K562 (cell line): Measurements from ENCODE around the gene EIF4E. TPM values are rescaled to one million over a fixed set of nuclear protein-coding genes. Genes with fewer than 3 reads are reported as not detected.

Experiments used
- ATAC-seq: fragments of 200-7000 bp; cut with Tn5 transposase; 3 replicates; pipeline ENCODE4 v1.9.1; 2020; ENCODE audit warnings: moderate library complexity
- BruUV-seq: library from RNA; stranded (reverse); fragments of 400-500 nt; replicated peaks from 2 replicates; lab custom pipeline; 2021; lab: Mats Ljungman, UMichigan
- CTCF ChIA-PET: fragments of 300-600 bp; formaldehyde crosslinking; extraction: SDS; loops from one replicate; lab custom pipeline; 2021; ENCODE audit warnings: low intra/inter-chr PET ratio; lab: Yijun Ruan, JAX
- POLR2A ChIA-PET: fragments of 300-600, 350-650 bp; sonication (Branson Sonifier 250); formaldehyde crosslinking; extraction: SDS; loops from one replicate; lab custom pipeline; 2021; ENCODE audit warnings: antibody characterized with exemption, inconsistent platforms; lab: Yijun Ruan, JAX
- DNase-seq, 4 experiments: peaks; one replicate each; pipeline versions ENCODE4 v3.0.0 to v3.0.0-alpha.2; 2011 to 2018; ENCODE audit warnings: low spot score in 3 of 4, mixed read lengths in 3 of 4; ENCODE audit errors: extremely low read depth in 1 of 4
- FAIRE-seq: peaks from 2 replicates; lab custom pipeline; 2011; peaks lifted over from hg19 to GRCh38; lab: Jason Lieb, UNC
- H2AFZ ChIP-seq: 2 replicates; pipeline ENCODE4 v1.6.0; 2011; ENCODE audit warnings: low read depth, low read length, control low read depth, inconsistent platforms
- H3K27ac ChIP-seq: fragments of 200-600 bp; 3 replicates; pipeline ENCODE4 v1.8.0; 2011; ENCODE audit warnings: low read depth, mild to moderate bottlenecking, control low read depth, inconsistent platforms, low read length, moderate library complexity, mixed read lengths; ENCODE audit errors: extremely low read depth
- H3K27me3 ChIP-seq, 2 experiments: fragments of 300-600 bp in 1 of 2; 2 replicates in 1 of 2; 3 replicates in 1 of 2; pipeline versions ENCODE4 v1.6.0 to v1.8.0; 2011; ENCODE audit warnings: inconsistent platforms in 2 of 2, low read length in 2 of 2, mild to moderate bottlenecking in 1 of 2, mixed read lengths in 1 of 2, moderate library complexity in 1 of 2; ENCODE audit not compliant: control insufficient read depth in 2 of 2, insufficient read depth in 2 of 2
- H3K36me3 ChIP-seq: fragments of 300-600 bp; 3 replicates; pipeline ENCODE4 v1.8.0; 2011; ENCODE audit warnings: mild to moderate bottlenecking, low read length, inconsistent platforms; ENCODE audit not compliant: control insufficient read depth, insufficient read depth
- H3K4me1 ChIP-seq, 2 experiments: fragments of 200-600 bp in 1 of 2; replicated peaks in 1 of 2; 2 replicates in 1 of 2; 3 replicates in 1 of 2; pipeline versions ENCODE4 v1.5.1 to v1.8.0; 2011; ENCODE audit warnings: inconsistent platforms in 2 of 2, low read length in 2 of 2, mild to moderate bottlenecking in 1 of 2, mixed read lengths in 1 of 2, moderate library complexity in 1 of 2; ENCODE audit not compliant: control insufficient read depth in 2 of 2, insufficient read depth in 2 of 2
- H3K4me2 ChIP-seq: 2 replicates; pipeline ENCODE4 v1.6.1; 2011; ENCODE audit warnings: low read length, control low read depth, inconsistent platforms, mixed read lengths; ENCODE audit not compliant: insufficient read depth
- H3K4me3 ChIP-seq: fragments of 200-600 bp; sonication (generic), shearing (Covaris generic); 2 replicates; pipeline ENCODE4 v1.5.1; 2016; ENCODE audit warnings: control low read depth, inconsistent platforms
- H3K79me2 ChIP-seq: fragments of 200-600 bp; 3 replicates; pipeline ENCODE4 v1.8.0; 2011; ENCODE audit warnings: low read length, inconsistent platforms; ENCODE audit not compliant: control insufficient read depth, insufficient read depth
- H3K9ac ChIP-seq, 2 experiments: 2 replicates each; pipeline versions ENCODE4 v1.6.0 to v1.6.1; 2011; ENCODE audit warnings: low read depth in 2 of 2, low read length in 2 of 2, control low read depth in 1 of 2, inconsistent platforms in 1 of 2, mild to moderate bottlenecking in 1 of 2, mixed read lengths in 1 of 2; ENCODE audit not compliant: insufficient read depth in 1 of 2
- H3K9me1 ChIP-seq: one replicate; pipeline ENCODE4 v1.6.0; 2011; ENCODE audit warnings: inconsistent platforms, mild to moderate bottlenecking, low read length, moderate library complexity; ENCODE audit not compliant: control insufficient read depth, insufficient read depth
- H3K9me3 ChIP-seq: replicated peaks from 2 replicates; pipeline ENCODE4 v1.5.1; 2011; ENCODE audit warnings: low read depth, low read length, inconsistent platforms; ENCODE audit not compliant: control insufficient read depth, insufficient read depth
- H4K20me1 ChIP-seq: replicated peaks from 2 replicates; pipeline ENCODE4 v1.6.1; 2011; ENCODE audit warnings: low read length, inconsistent platforms, mixed read lengths; ENCODE audit not compliant: control insufficient read depth, insufficient read depth
- BRCA1 ChIP-seq, 2 experiments: fragments of 450-650 bp in 1 of 2; sonication (generic) in 1 of 2; formaldehyde crosslinking in 1 of 2; IDR thresholded peaks; 2 replicates each; pipeline versions ENCODE4 v1.5.0 to v1.6.1; 2017 to 2020; ENCODE audit warnings: mild to moderate bottlenecking in 1 of 2, missing genetic modification reagents in 1 of 2
- BRF1 ChIP-seq: IDR thresholded peaks from 3 replicates; pipeline ENCODE4 v1.6.1; 2011; ENCODE audit warnings: borderline replicate concordance, mild to moderate bottlenecking; ENCODE audit not compliant: insufficient read length; ENCODE audit errors: extremely low read depth
- CBX2 ChIP-seq: fragments of 200-600 bp; sonication (generic); IDR thresholded peaks from one replicate; pipeline ENCODE4 v1.6.1; 2012; ENCODE audit warnings: mild to moderate bottlenecking, low read length, inconsistent platforms; ENCODE audit not compliant: insufficient read depth, poor library complexity, severe bottlenecking
- CEBPB ChIP-seq: fragments of 450-650 bp; IDR thresholded peaks from 2 replicates; pipeline ENCODE4 v1.6.1; 2016; ENCODE audit warnings: missing genetic modification characterization, missing compliant biosample characterization
- CXXC5 ChIP-seq: fragments of 250-450 bp; sonication (Bioruptor Pico); IDR thresholded peaks from 2 replicates; pipeline ENCODE4 v1.8.0; 2022; ENCODE audit warnings: inconsistent platforms, mild to moderate bottlenecking, moderate library complexity
- EHMT2 ChIP-seq: fragments of 450-650 bp; IDR thresholded peaks from 2 replicates; pipeline ENCODE4 v1.6.1; 2018; ENCODE audit warnings: antibody characterized with exemption
- FOS ChIP-seq: IDR thresholded peaks from 3 replicates; pipeline ENCODE4 v1.6.1; 2011; ENCODE audit not compliant: insufficient read length; ENCODE audit errors: extremely low read depth
- MNT ChIP-seq, 2 experiments: fragments of 450-650 bp; conservative IDR thresholded peaks; 2 replicates each; pipeline ENCODE4 v1.6.1; 2017; ENCODE audit warnings: mild to moderate bottlenecking in 2 of 2, moderate library complexity in 2 of 2
- MTA1 ChIP-seq: fragments of 450-650 bp; IDR thresholded peaks from 2 replicates; pipeline ENCODE4 v1.6.1; 2017; ENCODE audit warnings: borderline replicate concordance
- NR2F6 ChIP-seq: fragments of 450-650 bp; formaldehyde crosslinking; IDR thresholded peaks from 2 replicates; pipeline ENCODE4 v1.4.0; 2020; ENCODE audit warnings: mild to moderate bottlenecking
- POLR2H ChIP-seq: IDR thresholded peaks from 2 replicates; pipeline ENCODE4 v1.6.1; 2016; ENCODE audit warnings: missing genetic modification characterization, low read depth, mild to moderate bottlenecking, control low read depth, missing compliant biosample characterization, moderate library complexity
- SRSF9 ChIP-seq: fragments of 200-400 bp; formaldehyde crosslinking; IDR thresholded peaks from 2 replicates; pipeline ENCODE4 v1.6.1; 2017; ENCODE audit warnings: low read depth, low read length, borderline replicate concordance
- ZBTB34 ChIP-seq: fragments of 250-450 bp; sonication (Bioruptor Pico); IDR thresholded peaks from 2 replicates; pipeline ENCODE4 v1.8.0; 2021; ENCODE audit warnings: mild to moderate bottlenecking, moderate library complexity
- ZNF217 ChIP-seq: sonication (generic); formaldehyde crosslinking; IDR thresholded peaks from 2 replicates; pipeline ENCODE4 v1.8.0; 2022; ENCODE audit warnings: mild to moderate bottlenecking, missing genetic modification reagents
- ZNF232 ChIP-seq: sonication (generic); formaldehyde crosslinking; IDR thresholded peaks from 2 replicates; pipeline ENCODE4 v1.8.0; 2022; ENCODE audit warnings: mild to moderate bottlenecking, missing genetic modification reagents
- ZNF274 ChIP-seq: IDR thresholded peaks from 2 replicates; pipeline ENCODE4 v1.6.1; 2011; ENCODE audit warnings: low read depth, mild to moderate bottlenecking, low read length, moderate library complexity, borderline replicate concordance
- ZNF445 ChIP-seq: fragments of 250-450 bp; sonication (Bioruptor Pico); IDR thresholded peaks from 2 replicates; pipeline ENCODE4 v1.4.0; 2020; ENCODE audit warnings: low read depth, mild to moderate bottlenecking, moderate library complexity
- ZNF551 ChIP-seq: fragments of 250-450 bp; sonication (Bioruptor Pico); IDR thresholded peaks from 2 replicates; pipeline ENCODE4 v1.5.0; 2021; ENCODE audit warnings: mild to moderate bottlenecking, moderate library complexity
- ZNF696 ChIP-seq: fragments of 250-450 bp; sonication (Bioruptor Pico); conservative IDR thresholded peaks from 2 replicates; pipeline ENCODE4 v1.4.0; 2020; ENCODE audit warnings: mild to moderate bottlenecking, moderate library complexity
- WGBS: fragments of 100-300 bp; shearing (Covaris generic); methylation state at CpG from one replicate; pipeline ENCODE4 v1.1.6; 2016; ENCODE audit warnings: low coverage, mixed read lengths; ENCODE audit not compliant: insufficient coverage; ENCODE audit errors: missing lambda C conversion rate; 5-methylcytosine and 5-hydroxymethylcytosine counted together
- in situ Hi-C: fragments of 300-500 bp; cut with MboI; formaldehyde crosslinking; loops from 4 replicates; pipeline ENCODE4 v1.15.0; 2018; ENCODE audit warnings: inconsistent platforms, mixed read lengths
- intact Hi-C: fragments of 100-400 bp; cut with micrococcal nuclease; formaldehyde crosslinking; loops from 2 replicates; pipeline ENCODE4 v1.14.2; 2022
- polyA plus RNA-seq, 8 experiments: library from polyadenylated mRNA; depleted of rRNA in 4 of 8; stranded (reverse) in 5 of 8; unstranded in 3 of 8; fragments of >200 nt; fragmentation: Nextera tagmentation in 2 of 8; fragmentation: Illumina TruSeq in 1 of 8; extraction: Ambion mirVana in 2 of 8; extraction: Trizol in 1 of 8; gene quantifications; 2 replicates each; pipeline versions ENCODE4 v1.2.1 to v1.2.3, GENCODE V29; 2011 to 2014; ENCODE audit warnings: inconsistent platforms in 1 of 8, missing spikeins in 1 of 8
- total RNA-seq, 7 experiments: library from RNA; depleted of rRNA in 6 of 7; stranded (reverse); fragments of >200 nt in 6 of 7; fragmentation: Illumina TruSeq in 2 of 7; extraction: Trizol in 2 of 7; gene quantifications; 2 replicates each; pipeline versions ENCODE4 v1.2.1 to v1.2.3, GENCODE V29; 2011 to 2021; ENCODE audit warnings: low replicate concordance in 1 of 7

EIF4E gene
- total and polyA plus RNA-seq, 9 of the 15 experiments (the other 6 are each of a cell fraction or from before 2014, with no cell fraction given): 164 to 489 (median 179) TPM

- TF ChIP-seq ZNF696 (no peak), ZNF232 (no peak), MTA1 (no peak), ZNF217 (no peak), POLR2H (tag) (no peak), ZNF445 (CRISPR knock-in tag) (no peak), ZBTB34 (CRISPR knock-in tag) (no peak), SRSF9 (no peak), ZNF274 (no peak), EHMT2 (no peak)
Observed at GRCh38 chr4:98921292-98921691, 7.6 kb downstream of the EIF4E start (continued).

- in situ Hi-C loops (no loop called here), intact Hi-C loops (loop anchor here (10.0 kb wide), 2 partner anchors 75 to 135 kb away; partner anchors contain the start of gene METAP1)
- TF ChIP-seq CBX2 (no peak), BRF1 (no peak), ZNF551 (CRISPR knock-in tag) (no peak), MNT (conservative IDR thresholded peaks at IDR 0.05) (no peak), BRCA1 (IDR thresholded peaks at IDR 0.05) (no peak), BRCA1 (CRISPR knock-in tag; IDR thresholded peaks at IDR 0.05) (no peak), NR2F6 (CRISPR knock-in tag) (no peak), CEBPB (tag) (no peak), CXXC5 (CRISPR knock-in tag) (no peak), FOS (no peak)
Observed at GRCh38 chr4:98919996-98920395, 8.9 kb downstream of the EIF4E start.

More at GRCh38 chr4:98919996-98920395, 8.9 kb downstream of the EIF4E start:
- Histone ChIP-seq H3K27ac (no peak overlapping the region), H3K79me2 (peaks cover 99% of the 10 kb centered on the region), H3K36me3 (peaks cover 66% of the 10 kb centered on the region), H3K9me3 (no peaks in the 10 kb centered on the region; the same call in 1 of the 2 replicates), H3K27me3 (no peaks in the 10 kb centered on the region), H3K4me3 (no peak overlapping the region), H4K20me1 (0 out of 2 replicates have a peak, but pooled peaks cover 6% of the 10 kb centered on the region), H2AFZ (no peak overlapping the region), H3K4me2 (no peak overlapping the region), H3K4me1 (peaks cover 2 to 3% of the 10 kb centered on the region in 2 experiments; a peak in 1 of 5 replicates), H3K9ac (no peak overlapping the region), H3K9me1 (no peaks in the 10 kb centered on the region)
- no TSS peak for BruUV-seq
- no peak for FAIRE-seq
- WGBS: 83% methylated on average over 1 of the region's 2 CpGs
- CTCF ChIA-PET: no interaction called here
- no peak for DNase-seq
- POLR2A ChIA-PET: no interaction called here
- ATAC-seq: peak; percentile 15
